ENCODE results near the gene ABCA12. TPM values are rescaled to one million over a fixed set of nuclear protein-coding genes. Genes with fewer than 3 reads are reported as not detected.

The ABCA12 gene
- total RNA-seq, 2 experiments from 2014 or later = not detected

DNA sequence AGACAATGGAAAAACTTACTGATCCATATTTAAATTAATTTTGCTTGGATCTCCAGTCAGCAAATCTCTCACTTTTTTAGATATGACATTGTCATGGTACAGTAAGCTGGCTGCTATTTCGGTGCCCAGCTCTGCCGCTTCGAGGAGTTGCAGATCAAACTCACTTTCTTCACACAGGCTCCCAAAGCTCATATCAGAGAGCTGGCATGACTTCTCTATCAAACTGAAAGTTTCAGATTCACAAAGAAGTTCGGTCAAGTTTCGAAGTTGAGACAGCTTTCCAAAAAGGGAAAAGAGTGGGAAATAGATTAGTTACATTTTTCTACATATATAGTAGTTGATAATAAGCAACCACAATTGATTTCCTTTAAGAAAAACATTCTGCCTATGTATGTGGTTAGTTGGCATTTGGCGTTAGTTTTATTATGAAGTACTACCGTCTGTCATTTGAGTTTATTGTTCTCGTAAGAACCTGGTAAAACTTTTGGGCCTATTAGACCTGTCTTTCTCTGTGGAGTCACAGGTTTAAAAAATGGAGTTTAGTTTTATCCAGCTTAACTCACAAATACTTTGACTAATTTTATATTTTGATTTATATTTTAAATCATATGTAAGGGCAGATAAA is 118.8 kb downstream of the ABCA12 start:
- CTCF ChIA-PET = interaction anchor here (0.8 kb wide), 1 partner anchor 245 kb away, joined by 3 read pairs; no protein-coding TSS in a partner anchor
- no peak for DNase-seq
- Mint-ChIP-seq H3K9me3 (peaks cover 2% of the 10 kb centered on the region), H3K36me3 (ENCODE audit: low read depth) (no peaks in the 10 kb centered on the region), H3K27me3 (no peaks in the 10 kb centered on the region), H3K27ac (no peak overlapping the region), H3K4me1 (no peaks in the 10 kb centered on the region), H3K4me3 (no peak overlapping the region)
- POLR2A ChIA-PET = no interaction called here

DNA sequence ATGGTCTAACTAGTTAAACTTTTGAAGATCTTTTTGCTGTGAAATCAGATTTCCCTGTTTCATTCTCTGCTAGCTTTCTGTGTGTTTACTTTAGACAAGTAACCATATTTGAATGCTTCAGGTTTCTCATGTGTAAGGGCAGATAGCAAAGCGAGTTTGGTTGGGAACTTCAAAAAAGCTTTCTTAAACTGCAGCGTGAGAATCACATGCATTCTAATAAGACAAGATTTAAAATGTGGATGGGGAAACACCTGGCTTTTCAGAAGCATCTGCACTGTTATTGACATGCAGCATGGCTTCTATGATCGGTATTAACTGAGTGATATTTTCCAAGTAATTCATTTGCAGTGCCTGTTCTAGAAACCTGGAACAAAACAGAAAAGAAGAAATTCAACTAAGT is 119.3 kb downstream of the ABCA12 start:
- Mint-ChIP-seq H3K9me3 (peaks cover 2% of the 10 kb centered on the region), H3K27ac (no peak overlapping the region), H3K4me3 (no peak overlapping the region), H3K36me3 (ENCODE audit: low read depth) (no peaks in the 10 kb centered on the region), H3K27me3 (no peaks in the 10 kb centered on the region), H3K4me1 (no peaks in the 10 kb centered on the region)
- ChIA-PET POLR2A (no interaction called here), CTCF (no interaction called here)
- DNase-seq = no peak

DNA sequence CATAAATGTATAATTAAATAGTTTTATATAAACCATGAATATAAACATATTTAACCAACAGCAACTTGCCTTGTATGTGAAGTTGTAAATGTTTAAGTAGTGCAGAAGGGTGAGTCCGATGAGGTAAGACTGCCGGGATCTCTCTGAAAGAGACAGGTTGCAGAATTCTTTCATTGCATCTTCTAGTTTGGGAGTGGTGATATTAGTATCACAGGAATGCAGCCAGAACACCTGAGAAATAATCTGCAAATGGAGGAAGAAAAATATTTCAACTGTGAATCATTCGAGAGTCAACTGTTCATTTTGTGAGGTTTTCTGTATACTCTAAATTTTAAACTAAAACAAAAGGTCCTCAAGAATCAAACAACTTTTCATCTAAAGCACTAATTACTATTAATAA is 123.0 kb downstream of the ABCA12 start:
- POLR2A ChIA-PET = no interaction called here
- no peaks in the 10 kb centered on the region for H3K36me3 Mint-ChIP-seq (ENCODE audit: low read depth)

DNA sequence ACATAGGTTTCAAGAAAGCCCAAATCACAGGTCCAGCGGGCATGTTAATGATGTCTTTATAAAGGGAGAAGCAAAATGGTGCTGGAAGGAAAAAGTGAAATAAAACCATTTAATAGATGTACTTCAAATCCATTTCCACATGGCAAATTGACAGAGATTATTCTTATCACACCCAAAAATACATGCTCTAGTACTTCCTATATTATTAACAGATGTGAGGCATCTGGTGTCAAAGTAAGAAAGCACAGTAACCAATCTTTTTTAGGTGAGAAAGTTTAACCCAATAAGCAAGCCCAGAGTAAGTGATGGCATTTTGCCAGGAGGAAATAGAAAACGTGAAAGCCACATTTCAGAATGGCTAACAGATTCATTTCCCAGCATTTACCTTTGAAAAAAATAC is 128.0 kb downstream of the ABCA12 start:
- Mint-ChIP-seq H3K36me3 (ENCODE audit: low read depth) (no peaks in the 10 kb centered on the region), H3K27ac (no peak overlapping the region), H3K4me3 (no peak overlapping the region), H3K27me3 (no peaks in the 10 kb centered on the region), H3K4me1 (no peaks in the 10 kb centered on the region), H3K9me3 (no peaks in the 10 kb centered on the region)
- ChIA-PET CTCF (no interaction called here), POLR2A (no interaction called here)
- DNase-seq = no peak

More for the DNA sequence above, 123.0 kb downstream of the ABCA12 start:
- no peak overlapping the region for H3K27ac Mint-ChIP-seq
- no peak for DNase-seq
- no peaks in the 10 kb centered on the region for H3K4me1 Mint-ChIP-seq
- no peaks in the 10 kb centered on the region for H3K27me3 Mint-ChIP-seq
- H3K9me3 Mint-ChIP-seq = peaks cover 2% of the 10 kb centered on the region
- CTCF ChIA-PET = no interaction called here
- H3K4me3 Mint-ChIP-seq = no peak overlapping the region

DNA sequence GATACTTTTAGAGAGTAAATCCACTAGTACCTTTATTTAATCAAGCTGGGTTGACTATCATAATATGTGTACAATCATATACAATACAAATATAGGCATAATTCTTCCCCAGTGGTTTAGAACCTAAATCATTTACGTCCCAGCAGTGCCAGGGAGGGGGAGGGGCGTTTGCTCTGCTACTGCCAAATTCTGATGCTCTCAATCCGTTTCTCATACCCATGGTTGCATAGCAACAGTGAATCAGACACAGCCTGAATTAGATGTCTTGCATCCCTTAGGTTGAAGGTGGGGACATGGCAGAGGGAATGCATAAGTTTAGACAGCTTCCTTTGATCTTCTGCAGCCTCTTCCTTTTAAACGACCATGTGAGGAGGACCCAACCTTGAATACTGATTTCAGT is 135.4 kb downstream of the ABCA12 start:
- Mint-ChIP-seq H3K27me3 (peaks cover 4% of the 10 kb centered on the region), H3K36me3 (ENCODE audit: low read depth) (no peaks in the 10 kb centered on the region), H3K4me1 (no peaks in the 10 kb centered on the region), H3K4me3 (no peak overlapping the region), H3K27ac (no peak overlapping the region), H3K9me3 (no peaks in the 10 kb centered on the region)
- ChIA-PET CTCF (no interaction called here), POLR2A (no interaction called here)
- no peak for DNase-seq

DNA sequence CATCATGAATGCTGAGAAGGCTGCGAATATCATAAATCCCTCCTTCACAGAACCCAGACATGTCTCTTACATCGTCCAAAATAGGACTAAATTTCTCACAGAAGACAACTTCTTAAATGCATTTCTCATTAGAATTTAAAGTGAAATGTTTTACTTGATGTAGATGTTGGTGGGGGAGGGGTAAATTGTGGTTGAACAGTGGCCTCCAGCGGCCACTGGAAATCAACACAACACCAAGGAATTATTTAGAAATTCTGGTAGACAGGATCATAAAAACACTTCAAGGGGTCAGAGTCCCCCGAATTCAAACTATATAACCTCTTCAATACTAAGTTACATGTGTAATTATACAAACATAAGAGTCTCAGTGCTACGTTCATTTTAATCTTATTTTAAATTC is 135.9 kb downstream of the ABCA12 start:
- POLR2A ChIA-PET = no interaction called here
- no peaks in the 10 kb centered on the region for H3K9me3 Mint-ChIP-seq
- H3K36me3 Mint-ChIP-seq (ENCODE audit: low read depth) = no peaks in the 10 kb centered on the region
- H3K27ac Mint-ChIP-seq = no peak overlapping the region
- H3K27me3 Mint-ChIP-seq = peaks cover 4% of the 10 kb centered on the region
- DNase-seq = no peak
- H3K4me1 Mint-ChIP-seq = no peaks in the 10 kb centered on the region
- no peak overlapping the region for H3K4me3 Mint-ChIP-seq
- CTCF ChIA-PET = no interaction called here

DNA sequence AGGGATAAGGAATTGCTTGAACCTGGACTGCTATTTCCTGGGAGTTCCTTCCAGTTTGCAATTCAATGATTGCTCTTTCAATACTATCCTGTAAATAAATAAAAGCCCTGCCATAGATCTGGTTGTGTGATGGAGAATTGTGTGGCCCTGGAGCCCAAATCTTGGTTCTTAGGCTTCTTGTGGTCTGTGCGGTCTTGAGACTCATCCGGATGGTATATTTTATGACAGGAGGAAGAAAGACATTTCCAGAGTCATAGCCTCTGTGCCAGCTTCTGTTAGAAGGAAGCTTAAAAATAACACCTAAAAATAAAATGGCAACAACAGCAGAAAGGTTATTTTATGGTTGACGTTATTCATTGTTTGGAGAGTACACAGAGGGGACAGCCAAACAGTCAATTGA is 137.7 kb downstream of the ABCA12 start:
- H3K36me3 Mint-ChIP-seq (ENCODE audit: low read depth) = no peaks in the 10 kb centered on the region
- CTCF ChIA-PET = no interaction called here
- H3K4me1 Mint-ChIP-seq = no peaks in the 10 kb centered on the region
- no peak for DNase-seq
- POLR2A ChIA-PET = no interaction called here
- H3K9me3 Mint-ChIP-seq = no peaks in the 10 kb centered on the region
- H3K27ac Mint-ChIP-seq = no peak overlapping the region
- peaks cover 6% of the 10 kb centered on the region for H3K27me3 Mint-ChIP-seq
- H3K4me3 Mint-ChIP-seq = no peak overlapping the region

DNA sequence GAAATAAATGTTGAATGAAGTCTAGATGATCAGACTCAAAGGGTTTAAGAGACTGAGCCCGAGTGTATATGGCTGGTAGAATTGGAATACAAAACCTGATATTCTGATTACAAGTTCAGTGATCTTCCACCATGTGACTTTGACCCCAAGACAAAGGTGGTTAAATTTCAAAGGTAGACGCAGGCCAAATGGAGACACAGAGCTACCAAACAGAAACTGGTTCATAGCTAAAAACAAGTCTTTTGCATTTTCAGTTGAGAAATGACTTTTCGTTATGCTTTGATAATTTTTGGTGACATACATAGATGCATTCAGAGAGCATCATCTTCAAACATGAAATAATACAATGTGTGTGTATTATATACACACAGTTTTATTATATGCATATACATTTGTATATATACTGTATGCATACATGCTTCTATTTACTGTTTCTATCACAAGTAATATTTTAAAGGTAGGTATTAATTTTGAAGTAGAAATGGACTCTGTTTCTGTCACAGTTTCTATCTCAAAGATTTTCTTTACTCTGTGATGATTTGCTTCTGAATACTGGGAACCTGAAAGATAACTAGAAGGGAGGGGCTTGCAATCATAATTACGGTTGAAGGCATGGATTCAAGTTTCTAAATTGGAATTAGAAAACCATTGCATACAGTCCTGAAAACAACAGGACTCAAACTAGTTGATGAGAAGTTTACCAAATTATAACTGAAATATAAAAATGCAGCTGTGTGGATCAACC is 142.3 kb downstream of the ABCA12 start:
- H3K27ac Mint-ChIP-seq = no peak overlapping the region
- H3K9me3 Mint-ChIP-seq = no peaks in the 10 kb centered on the region
- DNase-seq = no peak
- H3K36me3 Mint-ChIP-seq (ENCODE audit: low read depth) = no peaks in the 10 kb centered on the region
- peaks cover 2% of the 10 kb centered on the region for H3K27me3 Mint-ChIP-seq
- no peaks in the 10 kb centered on the region for H3K4me1 Mint-ChIP-seq
- POLR2A ChIA-PET = no interaction called here
- no peak overlapping the region for H3K4me3 Mint-ChIP-seq
- CTCF ChIA-PET = no interaction called here

DNA sequence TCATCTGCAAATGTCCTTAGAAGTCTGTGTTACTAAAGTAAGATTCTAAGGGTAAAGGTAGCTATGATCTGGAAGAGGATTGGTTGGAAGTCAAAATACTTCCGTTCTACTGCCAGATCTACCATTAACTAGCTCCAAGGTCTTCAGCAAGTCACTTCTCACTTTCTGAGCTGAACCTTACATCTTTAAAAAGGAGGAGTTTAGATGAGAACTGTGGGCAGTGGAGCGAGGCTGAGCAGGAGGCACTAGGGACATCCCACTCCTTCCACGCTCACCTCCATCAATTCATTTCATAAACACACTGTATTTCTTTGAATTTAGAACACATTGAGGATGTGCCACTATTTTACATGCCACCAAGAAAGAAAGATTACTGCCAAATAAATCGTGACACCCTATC is 143.0 kb downstream of the ABCA12 start:
- Mint-ChIP-seq H3K27me3 (peaks cover 2% of the 10 kb centered on the region), H3K4me3 (no peak overlapping the region), H3K4me1 (no peaks in the 10 kb centered on the region), H3K9me3 (no peaks in the 10 kb centered on the region), H3K36me3 (ENCODE audit: low read depth) (no peaks in the 10 kb centered on the region), H3K27ac (no peak overlapping the region)
- CTCF ChIA-PET = no interaction called here
- POLR2A ChIA-PET = no interaction called here
- DNase-seq = no peak

DNA sequence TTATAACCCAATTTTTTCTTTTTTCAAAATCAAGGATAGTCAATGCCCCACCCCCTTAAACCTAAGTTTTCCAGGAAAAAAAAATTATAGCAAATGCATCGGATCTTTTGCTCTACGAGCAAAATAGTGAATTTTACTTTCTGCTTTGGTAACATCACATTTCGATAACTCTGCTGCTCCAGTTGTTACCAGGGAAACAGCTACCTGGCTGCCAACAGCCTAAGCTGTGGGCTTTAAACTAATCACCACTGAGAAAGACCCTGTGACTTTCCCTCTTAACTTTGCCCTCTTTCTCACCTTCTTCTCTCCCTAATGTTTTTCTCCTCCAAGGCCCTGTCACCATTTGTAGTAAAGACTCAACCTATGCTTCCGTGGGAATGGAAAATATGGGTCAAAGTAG is 145.5 kb downstream of the ABCA12 start:
- no peak for DNase-seq
- H3K36me3 Mint-ChIP-seq (ENCODE audit: low read depth) = no peaks in the 10 kb centered on the region
- no peak overlapping the region for H3K27ac Mint-ChIP-seq
- no peaks in the 10 kb centered on the region for H3K9me3 Mint-ChIP-seq
- POLR2A ChIA-PET = no interaction called here
- no peak overlapping the region for H3K4me3 Mint-ChIP-seq
- no peaks in the 10 kb centered on the region for H3K4me1 Mint-ChIP-seq
- H3K27me3 Mint-ChIP-seq = peaks cover 2% of the 10 kb centered on the region
- CTCF ChIA-PET = no interaction called here

DNA sequence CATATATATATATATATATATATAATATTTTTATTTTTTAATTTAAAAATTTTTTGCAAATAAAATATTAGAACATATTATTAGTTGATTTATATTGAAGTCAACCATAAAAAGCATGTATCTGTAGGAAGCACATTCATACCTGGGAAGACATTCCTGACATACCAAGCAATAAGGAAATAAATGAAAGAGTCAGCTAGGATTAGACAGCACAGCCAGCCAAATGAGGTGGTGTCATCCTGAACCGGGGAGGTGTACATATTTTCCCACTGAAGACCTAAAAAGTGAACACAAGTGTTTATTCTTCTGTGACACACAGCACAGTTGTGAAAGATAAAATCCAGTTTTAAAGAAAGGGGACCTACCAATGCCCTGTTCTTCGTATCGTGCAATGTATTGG is 149.2 kb downstream of the ABCA12 start:
- H3K27ac Mint-ChIP-seq = no peak overlapping the region
- no peak overlapping the region for H3K4me3 Mint-ChIP-seq
- ChIA-PET CTCF (interaction anchor here (0.5 kb wide), 1 partner anchor 682 kb away, joined by 3 read pairs; no protein-coding TSS in a partner anchor), POLR2A (no interaction called here)
- no peaks in the 10 kb centered on the region for H3K36me3 Mint-ChIP-seq (ENCODE audit: low read depth)
- H3K27me3 Mint-ChIP-seq = no peaks in the 10 kb centered on the region
- DNase-seq = no peak
- no peaks in the 10 kb centered on the region for H3K4me1 Mint-ChIP-seq
- no peaks in the 10 kb centered on the region for H3K9me3 Mint-ChIP-seq

DNA sequence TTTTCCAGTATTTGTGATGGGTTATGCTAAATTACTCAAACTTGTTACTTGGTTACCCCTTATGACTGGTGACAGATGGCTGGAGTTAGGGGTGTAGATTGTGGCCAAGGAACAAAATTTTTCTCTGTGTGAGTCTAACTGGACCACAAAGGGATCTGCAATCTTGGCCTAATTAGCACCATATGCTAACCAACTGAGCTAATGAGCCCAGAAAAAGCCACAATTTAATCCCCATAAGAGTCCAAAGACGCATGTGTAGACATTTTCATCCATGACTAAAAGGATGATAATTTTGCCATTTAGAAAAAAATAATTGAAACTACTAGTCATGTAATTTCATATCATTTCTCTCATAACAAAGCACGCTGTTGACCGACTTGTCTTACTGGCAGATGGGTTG is 151.2 kb downstream of the ABCA12 start:
- Mint-ChIP-seq H3K36me3 (ENCODE audit: low read depth) (no peaks in the 10 kb centered on the region), H3K27me3 (no peaks in the 10 kb centered on the region), H3K4me1 (no peaks in the 10 kb centered on the region), H3K9me3 (no peaks in the 10 kb centered on the region), H3K4me3 (no peak overlapping the region), H3K27ac (no peak overlapping the region)
- no peak for DNase-seq
- ChIA-PET POLR2A (no interaction called here), CTCF (no interaction called here)

DNA sequence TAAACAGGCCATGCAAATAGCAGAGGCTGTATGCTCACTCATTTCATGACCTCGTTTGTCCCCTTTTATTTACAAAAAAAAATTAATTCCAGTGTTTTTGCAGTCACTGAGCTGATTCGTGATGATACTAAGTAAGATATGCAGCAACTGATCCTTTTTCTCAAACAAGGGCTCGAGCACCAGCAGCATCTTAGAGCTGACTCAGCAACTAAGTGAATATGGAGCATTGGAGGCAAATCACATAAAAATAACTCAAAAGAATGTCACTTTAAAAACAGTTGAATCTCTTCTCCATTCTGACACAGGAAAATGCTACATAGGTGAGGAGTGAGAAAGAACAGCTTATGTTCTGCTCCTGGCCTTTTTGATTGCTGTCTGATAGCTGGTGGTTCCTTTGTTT is 152.8 kb downstream of the ABCA12 start:
- Mint-ChIP-seq H3K27me3 (no peaks in the 10 kb centered on the region), H3K27ac (no peak overlapping the region), H3K9me3 (no peaks in the 10 kb centered on the region), H3K36me3 (ENCODE audit: low read depth) (no peaks in the 10 kb centered on the region), H3K4me1 (no peaks in the 10 kb centered on the region), H3K4me3 (no peak overlapping the region)
- POLR2A ChIA-PET = no interaction called here
- CTCF ChIA-PET = no interaction called here
- no peak for DNase-seq

DNA sequence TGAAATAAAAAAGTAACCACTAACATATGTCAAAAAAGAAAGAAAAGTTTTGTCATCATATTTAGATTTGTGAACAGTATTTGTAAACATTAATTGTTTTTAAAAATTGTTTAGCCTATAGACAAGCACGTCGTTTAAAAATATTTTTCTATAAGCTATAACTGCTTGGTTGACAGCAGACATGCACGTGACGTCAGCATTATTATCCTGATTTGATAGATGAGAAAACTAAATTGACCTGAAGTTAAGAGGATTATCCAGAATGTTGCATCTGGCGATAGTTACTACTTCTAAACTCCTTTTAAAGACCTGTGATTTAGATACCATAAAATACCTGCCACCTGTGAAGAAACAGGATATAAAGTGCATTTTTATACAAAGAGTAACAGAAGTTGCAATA is 172.0 kb downstream of the ABCA12 start:
- no peak overlapping the region for H3K4me3 Mint-ChIP-seq
- H3K36me3 Mint-ChIP-seq (ENCODE audit: low read depth) = no peaks in the 10 kb centered on the region
- H3K9me3 Mint-ChIP-seq = peaks cover 6% of the 10 kb centered on the region
- no peaks in the 10 kb centered on the region for H3K4me1 Mint-ChIP-seq
- no peak overlapping the region for H3K27ac Mint-ChIP-seq
- no peak for DNase-seq
- POLR2A ChIA-PET = no interaction called here
- CTCF ChIA-PET = no interaction called here
- no peaks in the 10 kb centered on the region for H3K27me3 Mint-ChIP-seq

Data from activated CD4-positive, alpha-beta memory T cell treated with anti-CD3 and anti-CD28 coated beads, Interleukin-2, amount 10 ng/mL, durations not matched to agents 7 days and 5 days (primary cell).